IPS-18c (cell line): ENCODE measurements around the gene MGAT5.

Experiments used
- H3K4me3 ChIP-seq: 2 replicates; pipeline ENCODE4 v1.7.0; 2013; ENCODE audit warnings: low read depth, mild to moderate bottlenecking, low read length, moderate library complexity; ENCODE audit not compliant: insufficient read depth
- H3K9me3 ChIP-seq: one replicate; pipeline ENCODE4 v1.6.1; 2013; ENCODE audit warnings: mild to moderate bottlenecking, low read length, moderate library complexity; ENCODE audit not compliant: control insufficient read depth, insufficient read depth

MGAT5 gene

GRCh38 chr2:134333646-134334189 lies 79.8 kb downstream of the MGAT5 start:
- Histone ChIP-seq H3K9me3 (no peaks in the 10 kb centered on the region), H3K4me3 (no peak overlapping the region)

DNA sequence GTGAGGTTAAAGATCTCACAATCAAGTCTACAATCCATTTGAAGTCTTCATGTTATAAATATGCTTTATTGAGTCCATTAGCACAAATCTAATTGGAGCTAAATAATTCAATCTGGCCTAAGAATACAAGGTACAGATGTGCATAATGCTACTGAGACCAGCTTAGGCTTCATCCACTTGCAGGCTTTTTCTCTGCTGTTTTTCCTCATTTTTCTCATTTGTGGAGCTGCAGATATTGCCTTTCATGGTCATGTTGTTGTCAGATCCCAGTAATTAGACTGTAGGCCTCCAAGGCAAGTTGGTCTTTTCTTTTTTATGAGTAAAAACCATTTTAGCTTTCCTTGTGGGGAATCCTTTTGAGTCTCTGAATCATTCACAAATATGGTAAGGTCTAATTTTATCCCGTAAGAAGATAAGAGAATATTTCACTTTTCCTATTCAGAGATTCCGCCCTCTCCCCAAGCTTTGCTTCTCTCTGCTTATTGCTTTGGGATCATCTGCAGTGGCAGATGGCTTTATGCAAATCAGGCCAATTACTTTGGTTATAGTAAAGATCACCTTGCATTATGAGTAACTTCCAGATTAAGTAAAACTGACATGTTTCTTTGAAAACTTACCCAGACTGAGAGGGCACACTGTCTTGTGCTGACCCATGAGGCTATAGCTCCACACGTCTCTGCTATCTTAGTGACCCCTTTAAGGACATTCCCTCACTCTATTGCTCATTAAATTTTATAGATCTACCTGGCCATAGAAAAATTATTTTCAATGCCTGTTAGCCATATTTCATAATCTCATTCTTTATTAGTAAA lies 80.9 kb downstream of the MGAT5 start:
- no peaks in the 10 kb centered on the region for H3K9me3 ChIP-seq
- H3K4me3 ChIP-seq = no peak overlapping the region

DNA sequence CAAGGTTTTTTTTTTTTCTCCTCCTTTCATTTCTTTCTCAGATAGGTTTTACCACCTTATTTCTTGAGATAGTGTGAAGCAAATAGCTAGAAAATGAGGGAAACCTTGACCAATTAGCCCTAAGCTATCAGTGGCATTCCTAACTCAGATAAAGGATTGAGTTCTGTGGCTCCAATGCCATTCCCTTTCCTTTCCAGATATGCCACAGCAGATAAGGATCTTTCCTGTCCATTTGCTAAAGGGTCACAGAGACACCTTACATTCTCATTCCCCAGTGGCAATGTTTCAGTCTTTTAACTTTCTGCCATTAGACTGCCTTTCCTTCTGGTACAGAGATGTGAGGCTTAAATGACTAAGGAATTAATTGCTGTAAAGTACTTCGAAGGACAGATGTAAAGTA lies 81.7 kb downstream of the MGAT5 start:
- H3K4me3 ChIP-seq = no peak overlapping the region
- no peaks in the 10 kb centered on the region for H3K9me3 ChIP-seq

DNA sequence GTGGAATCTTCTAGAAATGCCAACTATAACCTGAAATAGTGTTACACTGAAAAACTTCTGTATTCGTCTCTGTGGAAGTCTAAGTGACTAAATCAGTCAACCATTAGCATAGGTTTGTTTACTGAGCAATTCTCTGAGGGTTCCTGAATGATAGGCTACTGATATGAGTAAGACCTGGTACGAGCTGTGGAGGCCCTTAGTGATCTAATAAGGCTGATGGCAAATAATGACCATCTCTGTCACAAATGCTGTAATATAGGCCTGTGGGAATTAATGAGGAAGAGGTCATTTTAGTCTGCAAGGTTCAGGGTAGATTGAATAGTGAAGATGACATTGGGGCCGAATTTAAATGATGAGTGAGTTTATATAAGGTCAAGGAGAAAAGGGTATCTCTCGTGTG lies 82.5 kb downstream of the MGAT5 start:
- H3K9me3 ChIP-seq = no peaks in the 10 kb centered on the region
- no peak overlapping the region for H3K4me3 ChIP-seq

DNA sequence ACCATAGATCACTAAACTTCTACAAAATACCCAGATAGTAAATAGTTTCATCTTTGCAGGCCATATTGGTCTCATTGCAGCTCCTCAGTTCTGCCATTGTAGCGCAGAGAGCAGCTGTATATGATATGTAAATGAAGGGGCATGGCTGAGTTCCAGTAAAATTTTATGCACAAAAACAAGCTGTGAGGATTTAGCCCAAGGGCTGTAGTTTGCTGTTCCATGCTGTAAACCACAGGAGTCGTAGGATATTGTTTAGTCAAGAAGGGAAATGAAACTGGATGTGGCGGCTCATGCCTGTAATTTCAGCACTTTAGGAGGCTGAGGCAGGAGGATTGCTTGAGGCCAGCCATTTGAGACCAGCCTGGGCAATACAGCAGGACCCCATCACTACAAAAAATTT lies 83.0 kb downstream of the MGAT5 start:
- Histone ChIP-seq H3K4me3 (no peak overlapping the region), H3K9me3 (no peaks in the 10 kb centered on the region)

DNA sequence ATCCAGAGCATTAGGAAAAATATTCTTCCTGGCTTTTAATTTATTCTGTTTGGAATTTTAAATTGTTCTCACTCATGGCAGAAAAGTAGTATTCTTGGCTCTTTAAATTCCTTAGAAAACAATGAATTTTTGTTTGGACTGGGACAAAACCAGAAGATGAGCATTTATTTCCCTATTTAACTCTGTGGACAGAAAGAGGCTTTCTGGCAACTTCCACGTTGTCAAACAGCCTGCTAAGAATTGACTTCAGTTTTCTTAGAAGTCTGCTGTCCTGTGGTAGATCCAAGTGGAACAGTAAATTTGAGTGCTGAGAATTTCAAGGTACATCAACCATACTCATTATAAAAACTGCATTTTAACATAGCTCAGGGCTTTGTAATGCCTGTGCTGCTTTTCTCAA lies 83.8 kb downstream of the MGAT5 start:
- H3K4me3 ChIP-seq = no peak overlapping the region
- H3K9me3 ChIP-seq = no peaks in the 10 kb centered on the region

- Histone ChIP-seq H3K4me3 (no peak overlapping the region), H3K9me3 (no peaks in the 10 kb centered on the region)
These were observed 84.3 kb downstream of the MGAT5 start for GRCh38 chr2:134338208-134338607.

GRCh38 chr2:134341476-134341875 lies 87.6 kb downstream of the MGAT5 start:
- Histone ChIP-seq H3K9me3 (no peaks in the 10 kb centered on the region), H3K4me3 (no peak overlapping the region)

DNA sequence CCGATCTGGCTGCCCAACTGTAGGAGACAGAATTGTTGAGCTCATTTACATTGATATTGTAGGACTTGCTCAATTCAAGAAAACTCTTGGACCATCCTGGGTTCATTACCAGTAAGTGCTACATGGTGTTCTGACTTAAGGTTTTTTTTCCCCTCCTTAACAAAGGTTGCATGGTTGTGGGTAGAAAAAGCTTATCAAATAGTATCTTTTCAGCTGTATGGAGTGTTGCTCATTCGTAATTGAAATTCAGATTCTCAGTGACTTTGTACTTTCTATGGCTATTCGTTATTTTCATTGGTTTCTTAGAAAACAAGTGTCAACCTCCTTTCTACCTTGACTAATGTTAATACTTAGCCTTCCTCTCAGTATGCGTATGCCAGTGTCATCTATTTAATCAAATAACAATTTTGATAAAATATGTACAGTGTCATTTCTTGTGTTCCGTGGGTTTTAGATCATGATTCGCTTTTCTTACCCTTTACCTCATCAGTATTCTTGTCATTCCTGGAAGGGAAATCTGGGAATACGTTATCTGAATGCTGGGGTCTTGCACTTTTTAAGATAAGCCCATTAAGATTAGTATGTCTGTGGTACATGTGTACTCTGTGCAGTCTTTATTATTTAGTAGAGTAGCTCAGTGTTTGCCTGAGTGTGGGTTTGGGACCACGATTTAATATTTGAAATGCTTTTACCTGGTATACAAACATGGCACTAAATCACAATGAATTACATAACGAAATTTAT lies 91.3 kb downstream of the MGAT5 start:
- Histone ChIP-seq H3K4me3 (no peak overlapping the region), H3K9me3 (no peaks in the 10 kb centered on the region)

- H3K4me3 ChIP-seq = no peak overlapping the region
- no peaks in the 10 kb centered on the region for H3K9me3 ChIP-seq
These were observed 92.3 kb downstream of the MGAT5 start for GRCh38 chr2:134346141-134346540.

DNA sequence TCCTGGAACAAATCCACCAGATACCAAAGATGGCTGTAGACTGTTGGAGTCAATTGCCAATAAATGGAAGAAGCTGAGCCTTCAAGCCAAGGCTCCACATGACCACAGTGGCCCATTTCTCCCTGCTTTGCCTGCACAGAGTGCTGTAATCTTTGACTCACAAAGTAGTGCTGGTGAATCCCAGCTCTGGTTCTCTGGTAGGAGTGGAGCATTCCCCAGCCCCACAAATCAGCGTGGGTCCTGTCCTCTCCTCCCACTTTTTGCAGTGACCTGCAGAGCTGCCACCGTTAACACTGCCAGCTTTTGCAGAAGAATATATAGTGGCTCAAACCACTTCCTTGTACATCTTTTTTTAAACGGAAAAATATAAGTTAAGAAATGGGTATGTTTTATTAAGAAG lies 93.9 kb downstream of the MGAT5 start:
- H3K4me3 ChIP-seq = no peak overlapping the region

DNA sequence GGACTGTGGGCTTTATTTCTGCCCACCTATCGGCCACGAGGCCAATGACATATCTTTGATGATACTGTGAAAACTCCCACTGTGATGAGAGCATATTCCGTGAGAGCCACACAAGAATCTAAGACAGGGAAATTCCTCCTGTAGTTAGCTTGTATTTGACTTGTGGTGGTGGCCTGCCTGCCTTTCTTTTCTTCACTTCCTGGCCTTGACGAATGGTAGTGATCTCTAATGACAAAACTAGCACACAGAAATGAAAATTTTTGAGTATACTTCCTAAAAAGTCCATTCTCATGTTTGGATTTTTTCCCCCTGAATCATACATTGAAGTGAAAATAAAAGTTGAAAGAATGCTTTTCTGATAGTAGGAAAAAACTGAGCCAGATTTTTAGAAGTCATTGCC lies 94.4 kb downstream of the MGAT5 start:
- no peaks in the 10 kb centered on the region for H3K9me3 ChIP-seq

More for the DNA sequence above, 93.9 kb downstream of the MGAT5 start:
- H3K9me3 ChIP-seq = no peaks in the 10 kb centered on the region

DNA sequence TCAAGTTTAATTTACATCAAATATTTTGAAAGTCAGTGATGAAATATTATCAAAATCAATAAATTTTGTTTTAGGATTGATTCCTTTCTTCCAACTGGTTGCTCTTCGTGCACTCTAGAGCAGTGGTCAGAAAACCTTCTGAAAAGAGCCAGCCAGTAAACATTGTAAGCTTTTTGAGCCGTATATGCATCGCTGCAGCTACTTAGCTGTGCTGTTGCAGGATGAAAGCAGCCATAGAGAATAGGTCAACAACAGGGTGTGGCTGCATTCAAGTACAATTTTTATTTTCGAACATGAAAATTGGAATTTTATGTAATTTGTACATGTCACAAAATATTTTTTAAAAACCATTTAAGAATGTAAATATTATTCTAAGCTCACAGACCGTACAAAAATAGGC lies 94.9 kb downstream of the MGAT5 start:
- H3K4me3 ChIP-seq = no peak overlapping the region
- H3K9me3 ChIP-seq = no peaks in the 10 kb centered on the region

More for the DNA sequence above, 94.4 kb downstream of the MGAT5 start:
- H3K4me3 ChIP-seq = no peak overlapping the region

- H3K4me3 ChIP-seq = no peak overlapping the region
- H3K9me3 ChIP-seq = no peaks in the 10 kb centered on the region
These were observed 97.1 kb downstream of the MGAT5 start for GRCh38 chr2:134351016-134351415.

- Histone ChIP-seq H3K4me3 (no peak overlapping the region), H3K9me3 (no peaks in the 10 kb centered on the region)
These were observed 98.0 kb downstream of the MGAT5 start for GRCh38 chr2:134351899-134352298.

DNA sequence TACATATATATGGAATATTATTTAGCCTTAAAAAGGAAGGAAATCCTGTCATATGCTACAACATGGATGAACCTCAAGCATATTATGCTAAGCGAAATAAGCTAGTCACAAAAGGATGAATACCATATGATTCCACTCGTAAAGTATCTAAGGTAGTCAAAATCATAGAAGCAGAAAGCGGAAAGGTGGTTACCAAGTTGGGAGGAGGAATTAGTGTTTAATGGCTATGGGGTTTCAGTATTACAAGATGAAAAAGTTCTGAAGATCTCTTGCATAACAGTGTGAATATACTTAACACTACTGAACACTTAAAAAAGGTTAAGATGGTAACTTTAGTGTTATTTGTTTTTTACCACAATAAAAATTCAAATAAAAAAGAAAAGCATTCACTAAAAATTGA lies 99.0 kb downstream of the MGAT5 start:
- H3K4me3 ChIP-seq = no peak overlapping the region

DNA sequence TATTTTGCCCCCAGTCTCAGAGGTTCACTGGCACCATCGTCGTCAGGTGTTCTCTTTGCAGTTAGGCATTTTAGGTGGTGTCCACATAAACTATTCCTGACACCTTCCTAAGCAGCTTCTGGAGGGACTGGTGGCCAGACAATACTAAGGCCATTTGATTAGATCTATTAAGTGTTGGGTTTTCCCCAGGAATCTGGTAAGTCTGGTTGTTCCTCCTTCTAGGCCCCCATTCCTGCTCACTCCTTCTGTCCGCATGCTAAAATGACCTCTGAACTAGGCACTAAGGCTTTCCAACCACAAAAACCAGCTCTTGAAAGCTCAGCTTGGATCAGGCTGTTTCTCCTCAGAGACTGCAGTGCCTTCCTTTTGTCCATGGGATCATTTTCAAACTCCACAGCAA lies 100.7 kb downstream of the MGAT5 start:
- H3K9me3 ChIP-seq = no peaks in the 10 kb centered on the region
- H3K4me3 ChIP-seq = no peak overlapping the region

More for the DNA sequence above, 99.0 kb downstream of the MGAT5 start:
- no peaks in the 10 kb centered on the region for H3K9me3 ChIP-seq

- H3K4me3 ChIP-seq = no peak overlapping the region
- no peaks in the 10 kb centered on the region for H3K9me3 ChIP-seq
These were observed 103.9 kb downstream of the MGAT5 start for GRCh38 chr2:134357814-134358213.
